Measurements from ENCODE around the gene NBPF3.
"Not testable (repeated sequence)": the region's sequence is repeated elsewhere in the genome, so short reads cannot be mapped to it uniquely, and the experiment has no call there.

The NBPF3 gene

GRCh38 chr1:21406659-21407058, 33.3 kb upstream of the NBPF3 start:
- no peak overlapping the region for H3K27ac Mint-ChIP-seq
- no peaks in the 10 kb centered on the region for H3K9me3 Mint-ChIP-seq
- no peak overlapping the region for H3K4me3 Mint-ChIP-seq
- peaks cover 10% of the 10 kb centered on the region for H3K27me3 Mint-ChIP-seq (ENCODE audit: low read depth)
- H3K4me1 Mint-ChIP-seq: no peaks in the 10 kb centered on the region
- H3K36me3 Mint-ChIP-seq (ENCODE audit: low read depth): no peaks in the 10 kb centered on the region
- TF ChIP-seq CTCF (IDR thresholded peaks at IDR 0.05; ENCODE audit: unreplicated experiment in 3 of 3): no peak

- H3K27ac Mint-ChIP-seq; H3K4me3 Mint-ChIP-seq; H3K36me3 Mint-ChIP-seq (ENCODE audit: low read depth); H3K4me1 Mint-ChIP-seq; H3K9me3 Mint-ChIP-seq: not testable (repeated sequence)
- H3K27me3 Mint-ChIP-seq (ENCODE audit: low read depth): peaks cover 14% of the 10 kb centered on the region
Measured at GRCh38 chr1:21409897-21410296, 30.0 kb upstream of the NBPF3 start.

- no peak overlapping the region for H3K27ac Mint-ChIP-seq
- H3K36me3 Mint-ChIP-seq (ENCODE audit: low read depth): no peaks in the 10 kb centered on the region
- no peak overlapping the region for H3K4me3 Mint-ChIP-seq
- H3K27me3 Mint-ChIP-seq (ENCODE audit: low read depth): peaks cover 25% of the 10 kb centered on the region
- no peaks in the 10 kb centered on the region for H3K9me3 Mint-ChIP-seq
- no peak for TF ChIP-seq CTCF (IDR thresholded peaks at IDR 0.05; ENCODE audit: unreplicated experiment in 3 of 3)
- H3K4me1 Mint-ChIP-seq: no peaks in the 10 kb centered on the region
Measured at GRCh38 chr1:21414015-21414414, 25.9 kb upstream of the NBPF3 start.

- not testable (repeated sequence) for H3K27ac Mint-ChIP-seq; H3K9me3 Mint-ChIP-seq; H3K4me1 Mint-ChIP-seq; H3K4me3 Mint-ChIP-seq; H3K36me3 Mint-ChIP-seq (ENCODE audit: low read depth)
- peaks cover 52% of the 10 kb centered on the region for H3K27me3 Mint-ChIP-seq (ENCODE audit: low read depth)
Measured at GRCh38 chr1:21420378-21420777, 19.6 kb upstream of the NBPF3 start.

GRCh38 chr1:21421307-21421706, 18.6 kb upstream of the NBPF3 start:
- H3K36me3 Mint-ChIP-seq (ENCODE audit: low read depth); H3K4me3 Mint-ChIP-seq; H3K4me1 Mint-ChIP-seq; H3K27ac Mint-ChIP-seq; H3K9me3 Mint-ChIP-seq: not testable (repeated sequence)
- H3K27me3 Mint-ChIP-seq (ENCODE audit: low read depth): peaks cover 48% of the 10 kb centered on the region

- not testable (repeated sequence) for H3K36me3 Mint-ChIP-seq (ENCODE audit: low read depth); H3K4me1 Mint-ChIP-seq; H3K27ac Mint-ChIP-seq; H3K9me3 Mint-ChIP-seq
- Mint-ChIP-seq H3K4me3 (peak overlapping the region; percentile 78 to 83 (median 80)), H3K27me3 (ENCODE audit: low read depth) (peaks cover 43% of the 10 kb centered on the region)
Measured at GRCh38 chr1:21427798-21428480, 12.0 kb upstream of the NBPF3 start.

- H3K27me3 Mint-ChIP-seq (ENCODE audit: low read depth): peaks cover 49% of the 10 kb centered on the region
- not testable (repeated sequence) for H3K27ac Mint-ChIP-seq; H3K4me3 Mint-ChIP-seq; H3K4me1 Mint-ChIP-seq; H3K9me3 Mint-ChIP-seq; H3K36me3 Mint-ChIP-seq (ENCODE audit: low read depth)
Measured at GRCh38 chr1:21428481-21429073, 11.4 kb upstream of the NBPF3 start.

- H3K9me3 Mint-ChIP-seq; H3K4me1 Mint-ChIP-seq; H3K36me3 Mint-ChIP-seq (ENCODE audit: low read depth); H3K27ac Mint-ChIP-seq; H3K4me3 Mint-ChIP-seq: not testable (repeated sequence)
- peaks cover 51% of the 10 kb centered on the region for H3K27me3 Mint-ChIP-seq (ENCODE audit: low read depth)
Measured at GRCh38 chr1:21429210-21429609, 10.7 kb upstream of the NBPF3 start.

- H3K9me3 Mint-ChIP-seq; H3K36me3 Mint-ChIP-seq (ENCODE audit: low read depth); H3K27ac Mint-ChIP-seq; H3K4me3 Mint-ChIP-seq; H3K4me1 Mint-ChIP-seq: not testable (repeated sequence)
- peaks cover 52% of the 10 kb centered on the region for H3K27me3 Mint-ChIP-seq (ENCODE audit: low read depth)
Measured at GRCh38 chr1:21430875-21431274, 9.1 kb upstream of the NBPF3 start.

All from nephron (organoid).